Smooth muscle cell (in vitro differentiated cells): ENCODE data around the gene EFHC2. TPM values are rescaled to one million over a fixed set of nuclear protein-coding genes. Genes with fewer than 3 reads are reported as not detected.

Source experiments
- DNase-seq: peaks from one replicate; lab custom pipeline; 2025; ENCODE audit not compliant: unreplicated experiment; lab: John Stamatoyannopoulos, UW
- H2AFZ ChIP-seq: fragments of 200-600 bp; sonication (generic); 2 replicates; pipeline ENCODE4 v1.6.0; 2016; ENCODE audit warnings: antibody characterized with exemption, low read depth, mild to moderate bottlenecking
- H3F3A ChIP-seq: fragments of 200-600 bp; sonication (generic); 2 replicates; pipeline ENCODE4 v1.6.0; 2017; ENCODE audit warnings: antibody characterized with exemption, low read depth
- H3K27ac ChIP-seq: fragments of 200-600 bp; sonication (generic); 2 replicates; pipeline ENCODE4 v1.5.1; 2016; ENCODE audit warnings: low read depth, mild to moderate bottlenecking
- H3K27me3 ChIP-seq: fragments of 200-600 bp; sonication (generic); 2 replicates; pipeline ENCODE4 v1.6.1; 2016; ENCODE audit warnings: low read depth, mild to moderate bottlenecking
- H3K36me3 ChIP-seq: fragments of 200-600 bp; sonication (generic); 2 replicates; pipeline ENCODE4 v1.5.1; 2016; ENCODE audit warnings: low read depth
- H3K4me1 ChIP-seq: fragments of 200-600 bp; sonication (generic); 2 replicates; pipeline ENCODE4 v1.5.1; 2016; ENCODE audit warnings: low read depth
- H3K4me2 ChIP-seq: fragments of 200-600 bp; sonication (generic); 2 replicates; pipeline ENCODE4 v1.6.0; 2016; ENCODE audit warnings: mild to moderate bottlenecking
- H3K4me3 ChIP-seq: fragments of 200-600 bp; sonication (generic); 2 replicates; pipeline ENCODE4 v1.5.1; 2016; ENCODE audit warnings: mild to moderate bottlenecking
- H3K79me2 ChIP-seq: fragments of 200-600 bp; sonication (generic); 2 replicates; pipeline ENCODE4 v1.6.0; 2016; ENCODE audit warnings: low read depth, mild to moderate bottlenecking
- H3K9ac ChIP-seq: fragments of 200-600 bp; sonication (generic); 2 replicates; pipeline ENCODE4 v1.6.0; 2016; ENCODE audit warnings: low read depth
- H3K9me3 ChIP-seq: fragments of 200-600 bp; sonication (generic); replicated peaks from 2 replicates; pipeline ENCODE4 v1.5.1; 2016; ENCODE audit warnings: low read depth
- H4K20me1 ChIP-seq: fragments of 200-600 bp; sonication (generic); 2 replicates; pipeline ENCODE4 v1.6.0; 2016; ENCODE audit warnings: low read depth
- CTCF ChIP-seq: fragments of 200-600 bp; sonication (generic); IDR thresholded peaks from 2 replicates; pipeline ENCODE4 v1.5.1; 2017; ENCODE audit warnings: borderline replicate concordance, mild to moderate bottlenecking, antibody characterized with exemption; ENCODE audit not compliant: insufficient read depth, poor library complexity, severe bottlenecking
- WGBS: methylation state at CpG from one replicate; pipeline ENCODE4 v1.1.7; 2016; ENCODE audit warnings: low lambda C conversion rate; 5-methylcytosine and 5-hydroxymethylcytosine counted together
- polyA plus RNA-seq: library from polyadenylated mRNA; unstranded; fragments of >200 nt; fragmentation: Nextera tagmentation; extraction: Ambion mirVana; gene quantifications from 2 replicates; pipeline ENCODE4 v1.2.1, GENCODE V29; 2016
- total RNA-seq: library from RNA; depleted of rRNA; stranded (reverse); fragments of >200 nt; gene quantifications from 2 replicates; pipeline ENCODE4 v1.2.3, GENCODE V29; 2014

EFHC2 gene
- total and polyA plus RNA-seq, 2 experiments from 2014 or later = 2.3 to 3.5 TPM

DNA sequence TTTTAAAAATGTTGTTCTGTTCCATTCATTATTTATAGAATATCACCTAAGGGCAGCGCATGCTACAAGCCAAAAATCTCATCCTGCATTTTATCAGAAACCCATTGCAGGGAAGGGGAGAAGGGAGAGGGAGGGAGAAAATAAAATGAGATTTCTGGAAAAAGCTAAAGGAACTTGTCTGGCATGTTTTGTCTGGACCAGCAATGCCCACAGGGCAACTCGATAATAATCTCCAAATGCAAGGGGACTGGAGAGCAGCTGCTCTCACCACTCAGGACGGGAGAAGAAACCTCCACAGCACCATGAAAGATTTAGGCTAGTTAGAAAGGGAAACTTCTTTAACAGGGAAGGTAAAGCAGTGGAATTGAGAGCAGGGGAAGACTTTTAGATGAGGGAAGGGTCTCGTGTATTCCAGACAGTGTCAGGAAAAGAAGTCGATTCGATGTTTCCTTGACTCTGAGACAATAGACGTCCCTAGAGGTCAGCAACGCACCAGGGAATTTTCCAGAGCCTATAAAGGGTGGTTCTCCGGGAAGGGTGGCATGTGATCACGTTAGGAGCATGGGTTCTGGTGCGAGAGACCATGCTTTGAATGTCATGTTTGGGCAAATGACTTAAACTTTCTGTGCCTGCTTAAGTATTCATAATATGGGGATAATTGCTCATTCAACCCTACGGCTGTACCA lies 238.1 kb downstream of the EFHC2 start:
- Histone ChIP-seq H3K79me2 (no peaks in the 10 kb centered on the region), H3K4me3 (no peak overlapping the region), H3K9me3 (no peaks in the 10 kb centered on the region), H3F3A (no peaks in the 10 kb centered on the region), H3K4me1 (no peaks in the 10 kb centered on the region), H2AFZ (no peak overlapping the region), H3K4me2 (no peak overlapping the region), H3K9ac (no peak overlapping the region), H3K27me3 (no peaks in the 10 kb centered on the region), H3K27ac (no peak overlapping the region), H3K36me3 (no peaks in the 10 kb centered on the region), H4K20me1 (no peaks in the 10 kb centered on the region)
- 68% methylated on average over 12 of the region's 12 CpGs for WGBS
- TF ChIP-seq CTCF = no peak
- no peak for DNase-seq

GRCh38 chrX:44104699-44105098 lies 238.8 kb downstream of the EFHC2 start:
- no peak for DNase-seq
- H2AFZ ChIP-seq = no peak overlapping the region
- H3K79me2 ChIP-seq = no peaks in the 10 kb centered on the region
- H3K4me1 ChIP-seq = no peaks in the 10 kb centered on the region
- no peaks in the 10 kb centered on the region for H4K20me1 ChIP-seq
- H3K27ac ChIP-seq = no peak overlapping the region
- H3K4me3 ChIP-seq = no peak overlapping the region
- H3K27me3 ChIP-seq = no peaks in the 10 kb centered on the region
- TF ChIP-seq CTCF = no peak
- no peaks in the 10 kb centered on the region for H3F3A ChIP-seq
- no peaks in the 10 kb centered on the region for H3K9me3 ChIP-seq
- 59% methylated on average over 3 of the region's 3 CpGs for WGBS
- no peak overlapping the region for H3K9ac ChIP-seq
- no peak overlapping the region for H3K4me2 ChIP-seq
- no peaks in the 10 kb centered on the region for H3K36me3 ChIP-seq

DNA sequence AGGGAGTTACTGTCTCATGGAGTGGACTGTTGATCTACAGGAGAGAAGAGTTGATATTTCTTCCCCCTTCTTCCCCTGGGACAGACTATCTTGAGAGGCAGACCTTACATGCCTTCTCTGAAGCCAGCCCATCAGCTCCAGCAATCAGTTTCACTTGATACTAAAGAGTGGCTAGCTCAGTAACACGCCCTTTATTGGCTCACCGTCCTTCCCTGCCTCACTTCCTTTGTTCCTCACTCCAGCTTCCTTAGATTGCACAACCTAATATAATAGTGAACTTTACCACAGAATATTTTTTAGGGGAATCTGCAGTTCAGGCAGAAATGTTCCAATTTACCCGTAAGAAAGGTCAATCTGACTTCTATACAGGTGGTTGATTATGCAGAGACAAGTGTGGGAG lies 242.2 kb downstream of the EFHC2 start:
- Histone ChIP-seq H3K4me3 (no peak overlapping the region), H3F3A (no peaks in the 10 kb centered on the region), H3K79me2 (no peaks in the 10 kb centered on the region), H3K36me3 (no peaks in the 10 kb centered on the region), H3K4me1 (no peaks in the 10 kb centered on the region), H3K9ac (no peak overlapping the region), H3K4me2 (no peak overlapping the region), H3K27ac (no peak overlapping the region), H2AFZ (no peak overlapping the region), H4K20me1 (no peaks in the 10 kb centered on the region), H3K27me3 (no peaks in the 10 kb centered on the region), H3K9me3 (no peaks in the 10 kb centered on the region)
- no peak for DNase-seq
- no peak for TF ChIP-seq CTCF
- WGBS = 85% methylated on average over 3 of the region's 3 CpGs

DNA sequence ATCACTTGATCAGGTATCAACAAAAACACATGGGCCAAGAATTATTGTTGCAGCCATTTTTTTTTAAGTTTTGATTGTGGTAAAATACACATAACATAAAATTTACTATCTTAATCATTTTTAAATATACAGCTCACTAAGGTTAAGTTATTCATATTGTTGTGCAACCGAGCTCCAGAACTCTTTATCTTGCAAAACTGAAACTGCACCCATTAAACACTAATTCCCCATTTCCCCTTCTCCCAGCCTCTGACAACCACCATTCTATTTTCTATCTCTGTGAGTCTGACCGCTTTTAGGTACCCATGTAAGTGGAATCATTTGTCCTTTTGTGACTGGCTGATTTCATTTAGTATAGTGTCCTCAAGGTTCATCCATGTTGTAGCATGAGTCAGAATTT lies 244.1 kb downstream of the EFHC2 start:
- no peaks in the 10 kb centered on the region for H3K4me1 ChIP-seq
- H4K20me1 ChIP-seq = no peaks in the 10 kb centered on the region
- H3K27me3 ChIP-seq = no peaks in the 10 kb centered on the region
- no peaks in the 10 kb centered on the region for H3K79me2 ChIP-seq
- H2AFZ ChIP-seq = no peak overlapping the region
- no peak for DNase-seq
- no peak for TF ChIP-seq CTCF
- no peaks in the 10 kb centered on the region for H3K9me3 ChIP-seq
- no peaks in the 10 kb centered on the region for H3K36me3 ChIP-seq
- H3K4me3 ChIP-seq = no peak overlapping the region
- H3K9ac ChIP-seq = no peak overlapping the region
- no peak overlapping the region for H3K4me2 ChIP-seq
- H3K27ac ChIP-seq = no peak overlapping the region
- WGBS = 62% methylated on average over 2 of the region's 2 CpGs
- no peaks in the 10 kb centered on the region for H3F3A ChIP-seq
